H9 (cell line): ENCODE data around the gene TGM5. TPM values are rescaled to one million over a fixed set of nuclear protein-coding genes. Genes with fewer than 3 reads are reported as not detected.
"Not testable (repeated sequence)": the region's sequence is repeated elsewhere in the genome, so short reads cannot be mapped to it uniquely, and the experiment has no call there.

Source experiments
- DNase-seq: peaks from one replicate; pipeline ENCODE4 v3.0.0-alpha.2; 2017
- H2AFZ ChIP-seq: one replicate; pipeline ENCODE4 v1.6.1; 2013; ENCODE audit warnings: mild to moderate bottlenecking, low read length, control low read depth, moderate library complexity
- H2AK5ac ChIP-seq: 2 replicates; pipeline ENCODE4 v1.6.1; 2013; ENCODE audit warnings: low read length, control low read depth, mixed read lengths; ENCODE audit not compliant: insufficient read length
- H2BK120ac ChIP-seq: one replicate; pipeline ENCODE4 v1.6.1; 2013; ENCODE audit warnings: low read depth, mild to moderate bottlenecking, low read length, control low read depth, inconsistent platforms; ENCODE audit not compliant: poor library complexity, severe bottlenecking
- H2BK12ac ChIP-seq: 2 replicates; pipeline ENCODE4 v1.6.1; 2013; ENCODE audit warnings: low read length, control low read depth, mixed read lengths, low read depth; ENCODE audit not compliant: insufficient read length
- H2BK15ac ChIP-seq: 2 replicates; pipeline ENCODE4 v1.6.1; 2013; ENCODE audit warnings: low read depth, low read length, control low read depth
- H2BK20ac ChIP-seq: one replicate; pipeline ENCODE4 v1.6.1; 2013; ENCODE audit warnings: low read depth, mild to moderate bottlenecking, low read length, control low read depth, inconsistent platforms; ENCODE audit not compliant: poor library complexity, severe bottlenecking
- H2BK5ac ChIP-seq: 2 replicates; pipeline ENCODE4 v1.6.1; 2013; ENCODE audit warnings: low read length, control low read depth, mixed read lengths; ENCODE audit not compliant: insufficient read length
- H3K14ac ChIP-seq: 2 replicates; pipeline ENCODE4 v1.6.1; 2013; ENCODE audit warnings: low read length, control low read depth; ENCODE audit not compliant: insufficient read depth
- H3K18ac ChIP-seq: 2 replicates; pipeline ENCODE4 v1.6.1; 2013; ENCODE audit warnings: low read depth, mild to moderate bottlenecking, mixed read lengths, low read length, control low read depth; ENCODE audit not compliant: insufficient read length
- H3K23ac ChIP-seq: 2 replicates; pipeline ENCODE4 v1.6.1; 2013; ENCODE audit warnings: low read length, control low read depth, mixed read lengths, low read depth; ENCODE audit not compliant: insufficient read length
- H3K23me2 ChIP-seq: 2 replicates; pipeline ENCODE4 v1.6.1; 2013; ENCODE audit warnings: low read depth, mild to moderate bottlenecking, mixed read lengths, low read length, control low read depth; ENCODE audit not compliant: insufficient read length, poor library complexity, severe bottlenecking
- H3K27ac ChIP-seq: 2 replicates; pipeline ENCODE4 v1.5.1; 2013; ENCODE audit warnings: low read length, control low read depth, mixed read lengths, low read depth; ENCODE audit not compliant: insufficient read length
- H3K27me3 ChIP-seq: 2 replicates; pipeline ENCODE4 v1.6.1; 2013; ENCODE audit warnings: low read length, control low read depth, inconsistent platforms; ENCODE audit not compliant: insufficient read depth
- H3K4ac ChIP-seq: 2 replicates; pipeline ENCODE4 v1.6.1; 2013; ENCODE audit warnings: low read depth, mild to moderate bottlenecking, control low read depth, inconsistent platforms, low read length, moderate library complexity
- H3K4me1 ChIP-seq: 2 replicates; pipeline ENCODE4 v1.6.1; 2013; ENCODE audit warnings: low read length, control low read depth, inconsistent platforms; ENCODE audit not compliant: insufficient read depth
- H3K4me2 ChIP-seq: 2 replicates; pipeline ENCODE4 v1.6.1; 2013; ENCODE audit warnings: low read length, control low read depth, mixed read lengths; ENCODE audit not compliant: insufficient read length, insufficient read depth
- H3K56ac ChIP-seq: 2 replicates; pipeline ENCODE4 v1.6.1; 2013; ENCODE audit warnings: low read depth, mild to moderate bottlenecking, mixed read lengths, low read length, control low read depth; ENCODE audit not compliant: insufficient read length
- H3K79me1 ChIP-seq: 2 replicates; pipeline ENCODE4 v1.6.1; 2013; ENCODE audit warnings: low read depth, mild to moderate bottlenecking, moderate library complexity, low read length, control low read depth, inconsistent platforms; ENCODE audit not compliant: insufficient read depth, poor library complexity, severe bottlenecking
- H3K79me2 ChIP-seq: 2 replicates; pipeline ENCODE4 v1.6.1; 2013; ENCODE audit warnings: low read length, control low read depth, inconsistent platforms; ENCODE audit not compliant: insufficient read depth
- H3K9ac ChIP-seq: 2 replicates; pipeline ENCODE4 v1.6.1; 2013; ENCODE audit warnings: low read length, control low read depth, mixed read lengths; ENCODE audit not compliant: insufficient read length; ENCODE audit errors: extremely low read depth
- H3K9me3 ChIP-seq: one replicate; pipeline ENCODE4 v1.6.1; 2013; ENCODE audit warnings: low read depth, low read length, inconsistent platforms; ENCODE audit not compliant: control insufficient read depth
- H3T11ph ChIP-seq: one replicate; pipeline ENCODE4 v1.6.1; 2013; ENCODE audit warnings: mild to moderate bottlenecking, low read length, control low read depth, inconsistent platforms
- H4K20me1 ChIP-seq: one replicate; pipeline ENCODE4 v1.6.1; 2013; ENCODE audit not compliant: control insufficient read depth, insufficient read length, insufficient read depth
- H4K5ac ChIP-seq: 2 replicates; pipeline ENCODE4 v1.6.1; 2013; ENCODE audit warnings: low read depth, mild to moderate bottlenecking, mixed read lengths, low read length, control low read depth; ENCODE audit not compliant: insufficient read length
- H4K8ac ChIP-seq: replicated peaks from 2 replicates; pipeline ENCODE4 v1.6.1; 2013; ENCODE audit warnings: low read length, control low read depth, mixed read lengths, low read depth; ENCODE audit not compliant: insufficient read length
- H4K91ac ChIP-seq: 2 replicates; pipeline ENCODE4 v1.6.1; 2013; ENCODE audit warnings: low read depth, mild to moderate bottlenecking, moderate library complexity, mixed read lengths, low read length, control low read depth; ENCODE audit not compliant: insufficient read length
- H3K27ac Mint-ChIP-seq, 3 experiments: 2 replicates in 2 of 3; 3 replicates in 1 of 3; pipeline ENCODE4 v1.8.0; 2020 to 2021; ENCODE audit warnings: mixed read lengths in 3 of 3, mild to moderate bottlenecking in 1 of 3, moderate library complexity in 1 of 3
- H3K27me3 Mint-ChIP-seq: 2 replicates; pipeline ENCODE4 v1.8.0; 2021; ENCODE audit warnings: low read depth, mild to moderate bottlenecking, moderate library complexity, mixed read lengths
- H3K36me3 Mint-ChIP-seq, 3 experiments: 2 replicates in 2 of 3; 3 replicates in 1 of 3; pipeline ENCODE4 v1.8.0; 2020 to 2021; ENCODE audit warnings: low read depth in 3 of 3, mixed read lengths in 3 of 3; ENCODE audit not compliant: insufficient read depth in 1 of 3
- H3K4me1 Mint-ChIP-seq, 2 experiments: 2 replicates each; pipeline ENCODE4 v1.8.0; 2020; ENCODE audit warnings: mixed read lengths in 2 of 2
- H3K4me3 Mint-ChIP-seq, 2 experiments: 2 replicates in 1 of 2; 3 replicates in 1 of 2; pipeline ENCODE4 v1.8.0; 2020 to 2021; ENCODE audit warnings: mild to moderate bottlenecking in 2 of 2, mixed read lengths in 2 of 2, moderate library complexity in 1 of 2
- H3K9me3 Mint-ChIP-seq, 2 experiments: 2 replicates in 1 of 2; 3 replicates in 1 of 2; pipeline ENCODE4 v1.8.0; 2020; ENCODE audit warnings: mild to moderate bottlenecking in 2 of 2, mixed read lengths in 2 of 2, moderate library complexity in 1 of 2
- WGBS: extraction: QIAGEN DNeasy Blood & Tissue Kit; methylation state at CpG from one replicate; pipeline ENCODE4 v1.1.7; 2013; ENCODE audit warnings: missing lambda C conversion rate, low lambda C conversion rate, mixed read lengths; ENCODE audit not compliant: insufficient read length; ENCODE audit errors: extremely low coverage; 5-methylcytosine and 5-hydroxymethylcytosine counted together
- total RNA-seq: library from RNA; stranded (reverse); gene quantifications from 2 replicates; pipeline ENCODE4 v1.2.1, GENCODE V29; 2021

Gene TGM5
- total RNA-seq, 1 experiment from 2014 or later = not detected

DNA sequence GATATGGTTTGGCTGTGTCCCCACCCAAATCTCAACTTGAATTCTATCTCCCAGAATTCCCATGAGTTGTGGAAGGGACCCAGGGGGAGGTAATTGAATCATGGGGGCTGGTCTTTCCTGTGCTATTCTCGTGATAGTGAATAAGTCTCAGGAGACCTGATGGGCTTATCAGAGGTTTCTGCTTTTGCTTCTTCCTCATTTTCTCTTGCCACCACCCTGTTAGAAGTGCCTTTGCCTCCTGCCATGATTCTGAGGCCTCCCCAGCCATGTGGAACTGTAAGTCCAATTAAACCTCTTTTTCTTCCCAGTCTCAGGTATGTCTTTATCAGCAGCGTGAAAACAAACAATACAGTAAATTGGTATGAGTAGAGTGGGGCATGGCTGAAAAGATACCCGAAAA lies 69.0 kb downstream of the TGM5 start:
- H3K27me3 Mint-ChIP-seq, H4K5ac ChIP-seq, H3K23me2 ChIP-seq, H2BK20ac ChIP-seq, H3K27ac ChIP-seq, H4K20me1 ChIP-seq, H3K4me2 ChIP-seq, H3K4ac ChIP-seq, H3K27ac Mint-ChIP-seq, H3K9me3 ChIP-seq, H3K14ac ChIP-seq, H2BK15ac ChIP-seq, H3K27me3 ChIP-seq, H4K91ac ChIP-seq, DNase-seq, H2BK120ac ChIP-seq, H3K9ac ChIP-seq, H3T11ph ChIP-seq, H3K4me1 ChIP-seq, H3K56ac ChIP-seq, H4K8ac ChIP-seq, H2AK5ac ChIP-seq, H3K18ac ChIP-seq, H2BK5ac ChIP-seq, H2BK12ac ChIP-seq, H3K79me2 ChIP-seq, H3K23ac ChIP-seq, H3K4me3 Mint-ChIP-seq, H3K4me1 Mint-ChIP-seq, H2AFZ ChIP-seq, H3K79me1 ChIP-seq: not testable (repeated sequence)
- Mint-ChIP-seq H3K9me3 (peaks cover 7 to 12% of the 10 kb centered on the region in 2 experiments; a peak in 4 of 5 replicates), H3K36me3 (peaks cover 4 to 44% (median 19%) of the 10 kb centered on the region in 3 experiments; a peak in 6 of 7 replicates)
- WGBS = no CpG with 5 or more reads among the region's 3 CpGs
